ENCODE data around the gene CCL4. TPM values are rescaled to one million over a fixed set of nuclear protein-coding genes. Genes with fewer than 3 reads are reported as not detected.

CCL4 gene
- total and polyA plus RNA-seq, 2 experiments from 2014 or later, result not detected

- TF ChIP-seq EZH2phosphoT487 (IDR thresholded peaks at IDR 0.05; ENCODE audit: unreplicated experiment), result no peak
- no peak for TF ChIP-seq ZNF331 (CRISPR knock-in tag; IDR thresholded peaks at IDR 0.05; ENCODE audit: low read depth)
- no peak for TF ChIP-seq NANOG (IDR thresholded peaks at IDR 0.05; ENCODE audit: borderline replicate concordance)
- no peak for TF ChIP-seq ZNF114 (CRISPR knock-in tag; IDR thresholded peaks at IDR 0.05)
- no peak for TF ChIP-seq REST (IDR thresholded peaks at IDR 0.05; ENCODE audit: unreplicated experiment)
These were observed 13.5 kb upstream of the CCL4 start, which contains the start of gene CCL3 (continued) for GRCh38 chr17:36089888-36090836.

- no peak overlapping the region for H3K27ac ChIP-seq (ENCODE audit: low read depth)
- Mint-ChIP-seq H3K27ac (no peak overlapping the region), H3K4me3 (no peak overlapping the region), H3K27me3 (ENCODE audit: insufficient read depth, low read depth, poor library complexity) (peaks cover 10% of the 10 kb centered on the region), H3K4me1 (peaks cover 7% of the 10 kb centered on the region), H3K36me3 (ENCODE audit: low read depth) (no peaks in the 10 kb centered on the region), H3K9me3 (no peaks in the 10 kb centered on the region; the same call in 2 of the 3 replicates)
- H3K4me1 ChIP-seq (ENCODE audit: insufficient read depth), result no peaks in the 10 kb centered on the region
- H3K9me2 ChIP-seq (ENCODE audit: insufficient read depth), result no peaks in the 10 kb centered on the region
- H3K4me3 ChIP-seq, result no peak overlapping the region
- no peaks in the 10 kb centered on the region for H3F3A ChIP-seq (replicated peaks; ENCODE audit: low read depth)
- H4K20me1 ChIP-seq (replicated peaks; ENCODE audit: insufficient read depth), result no peaks in the 10 kb centered on the region
- no peak overlapping the region for H3K4me2 ChIP-seq
- no peak overlapping the region for H2AFZ ChIP-seq
- no peaks in the 10 kb centered on the region for H3K27me3 ChIP-seq (ENCODE audit: insufficient read depth)
- H3K36me3 ChIP-seq (ENCODE audit: insufficient read depth), result no peaks in the 10 kb centered on the region
- no peak for ATAC-seq
- no peaks in the 10 kb centered on the region for H3K79me2 ChIP-seq (replicated peaks; ENCODE audit: insufficient read depth)
- no peak for DNase-seq (ENCODE audit: low spot score)
- no peak for TF ChIP-seq ZNF114 (CRISPR knock-in tag; IDR thresholded peaks at IDR 0.05)
- TF ChIP-seq POLR2AphosphoS5 (IDR thresholded peaks at IDR 0.05; ENCODE audit: low read depth), result no peak
- TF ChIP-seq CREB1 (CRISPR knock-in tag; IDR thresholded peaks at IDR 0.05; ENCODE audit: low read depth), result no peak
- no peak for TF ChIP-seq NANOG (IDR thresholded peaks at IDR 0.05; ENCODE audit: borderline replicate concordance)
- no peak for TF ChIP-seq ZNF462 (CRISPR knock-in tag; IDR thresholded peaks at IDR 0.05)
- no peak for TF ChIP-seq JUNB (IDR thresholded peaks at IDR 0.05; ENCODE audit: unreplicated experiment)
- TF ChIP-seq REST (IDR thresholded peaks at IDR 0.05; ENCODE audit: unreplicated experiment), result no peak
- TF ChIP-seq ZNF331 (CRISPR knock-in tag; IDR thresholded peaks at IDR 0.05; ENCODE audit: low read depth), result no peak
These were observed 11.4 kb upstream of the CCL4 start for GRCh38 chr17:36092230-36092629.
